ENCODE results near the gene POSTN.

The POSTN gene

GRCh38 chr13:37544995-37545394 is 53.6 kb downstream of the POSTN start:
- DNase-seq (ENCODE audit: low read depth, low spot score), result no peak
- TF ChIP-seq FOXP2 (optimal IDR thresholded peaks at IDR 0.05; ENCODE audit: control extremely low read depth, extremely low read length, insufficient read depth) (no peak), POLR2AphosphoS5 (IDR thresholded peaks at IDR 0.05; ENCODE audit: borderline replicate concordance, low read depth, low read length) (no peak), EZH2 (IDR thresholded peaks at IDR 0.05) (no peak)
- Histone ChIP-seq H3K9ac (ENCODE audit: insufficient read length) (no peak overlapping the region), H3K36me3 (ENCODE audit: insufficient read depth, low read length) (no peaks in the 10 kb centered on the region), H3K27ac (no peak overlapping the region), H3K4me3 (no peak overlapping the region), H3K9me3 (ENCODE audit: low read depth, low read length) (no peaks in the 10 kb centered on the region)

GRCh38 chr13:37539976-37540605 is 58.5 kb downstream of the POSTN start:
- H3K27ac ChIP-seq, result no peak overlapping the region
- H3K9me3 ChIP-seq (ENCODE audit: low read depth, low read length), result no peaks in the 10 kb centered on the region
- no peak overlapping the region for H3K9ac ChIP-seq (ENCODE audit: insufficient read length)
- H3K4me3 ChIP-seq, result no peak overlapping the region
- TF ChIP-seq POLR2AphosphoS5 (IDR thresholded peaks at IDR 0.05; ENCODE audit: borderline replicate concordance, low read depth, low read length), result no peak
- TF ChIP-seq EZH2 (IDR thresholded peaks at IDR 0.05), result no peak
- no peak for TF ChIP-seq FOXP2 (optimal IDR thresholded peaks at IDR 0.05; ENCODE audit: control extremely low read depth, extremely low read length, insufficient read depth)
- H3K36me3 ChIP-seq (ENCODE audit: insufficient read depth, low read length), result no peaks in the 10 kb centered on the region
- no peak for DNase-seq (ENCODE audit: low read depth, low spot score)

- H3K9ac ChIP-seq (ENCODE audit: insufficient read length), result no peak overlapping the region
- H3K27ac ChIP-seq, result no peak overlapping the region
- TF ChIP-seq POLR2AphosphoS5 (IDR thresholded peaks at IDR 0.05; ENCODE audit: borderline replicate concordance, low read depth, low read length) (no peak), FOXP2 (optimal IDR thresholded peaks at IDR 0.05; ENCODE audit: control extremely low read depth, extremely low read length, insufficient read depth) (no peak), EZH2 (IDR thresholded peaks at IDR 0.05) (no peak)
- H3K36me3 ChIP-seq (ENCODE audit: insufficient read depth, low read length), result no peaks in the 10 kb centered on the region
- H3K4me3 ChIP-seq, result no peak overlapping the region
- DNase-seq (ENCODE audit: low read depth, low spot score), result no peak
- H3K9me3 ChIP-seq (ENCODE audit: low read depth, low read length), result no peaks in the 10 kb centered on the region
Observed at GRCh38 chr13:37539170-37539569, 59.4 kb downstream of the POSTN start.

- H3K9ac ChIP-seq (ENCODE audit: insufficient read length), result no peak overlapping the region
- H3K27ac ChIP-seq, result no peak overlapping the region
- no peaks in the 10 kb centered on the region for H3K9me3 ChIP-seq (ENCODE audit: low read depth, low read length)
- TF ChIP-seq FOXP2 (optimal IDR thresholded peaks at IDR 0.05; ENCODE audit: control extremely low read depth, extremely low read length, insufficient read depth), result no peak
- TF ChIP-seq POLR2AphosphoS5 (IDR thresholded peaks at IDR 0.05; ENCODE audit: borderline replicate concordance, low read depth, low read length), result no peak
- no peak for TF ChIP-seq EZH2 (IDR thresholded peaks at IDR 0.05)
- DNase-seq (ENCODE audit: low read depth, low spot score), result no peak
- H3K36me3 ChIP-seq (ENCODE audit: insufficient read depth, low read length), result no peaks in the 10 kb centered on the region
- no peak overlapping the region for H3K4me3 ChIP-seq
Observed at GRCh38 chr13:37535501-37535900, 63.1 kb downstream of the POSTN start.

- H3K9me3 ChIP-seq (ENCODE audit: low read depth, low read length), result no peaks in the 10 kb centered on the region
- H3K9ac ChIP-seq (ENCODE audit: insufficient read length), result no peak overlapping the region
- no peak for DNase-seq (ENCODE audit: low read depth, low spot score)
- no peaks in the 10 kb centered on the region for H3K36me3 ChIP-seq (ENCODE audit: insufficient read depth, low read length)
- H3K27ac ChIP-seq, result no peak overlapping the region
- no peak for TF ChIP-seq FOXP2 (optimal IDR thresholded peaks at IDR 0.05; ENCODE audit: control extremely low read depth, extremely low read length, insufficient read depth)
- TF ChIP-seq EZH2 (IDR thresholded peaks at IDR 0.05), result no peak
- TF ChIP-seq POLR2AphosphoS5 (IDR thresholded peaks at IDR 0.05; ENCODE audit: borderline replicate concordance, low read depth, low read length), result no peak
- no peak overlapping the region for H3K4me3 ChIP-seq
Observed at GRCh38 chr13:37534676-37535075, 63.9 kb downstream of the POSTN start.

- TF ChIP-seq POLR2AphosphoS5 (IDR thresholded peaks at IDR 0.05; ENCODE audit: borderline replicate concordance, low read depth, low read length), result no peak
- TF ChIP-seq EZH2 (IDR thresholded peaks at IDR 0.05), result no peak
- no peak for TF ChIP-seq FOXP2 (optimal IDR thresholded peaks at IDR 0.05; ENCODE audit: control extremely low read depth, extremely low read length, insufficient read depth)
- Histone ChIP-seq H3K4me3 (no peak overlapping the region), H3K27ac (no peak overlapping the region), H3K36me3 (ENCODE audit: insufficient read depth, low read length) (no peaks in the 10 kb centered on the region), H3K9ac (ENCODE audit: insufficient read length) (no peak overlapping the region), H3K9me3 (ENCODE audit: low read depth, low read length) (no peaks in the 10 kb centered on the region)
- DNase-seq (ENCODE audit: low read depth, low spot score), result no peak
Observed at GRCh38 chr13:37534181-37534580, 64.4 kb downstream of the POSTN start.

GRCh38 chr13:37531049-37531448 is 67.5 kb downstream of the POSTN start:
- H3K9me3 ChIP-seq (ENCODE audit: low read depth, low read length), result no peaks in the 10 kb centered on the region
- no peak overlapping the region for H3K9ac ChIP-seq (ENCODE audit: insufficient read length)
- no peaks in the 10 kb centered on the region for H3K36me3 ChIP-seq (ENCODE audit: insufficient read depth, low read length)
- H3K4me3 ChIP-seq, result no peak overlapping the region
- H3K27ac ChIP-seq, result no peak overlapping the region
- no peak for TF ChIP-seq FOXP2 (optimal IDR thresholded peaks at IDR 0.05; ENCODE audit: control extremely low read depth, extremely low read length, insufficient read depth)
- TF ChIP-seq POLR2AphosphoS5 (IDR thresholded peaks at IDR 0.05; ENCODE audit: borderline replicate concordance, low read depth, low read length), result no peak
- TF ChIP-seq EZH2 (IDR thresholded peaks at IDR 0.05), result no peak
- no peak for DNase-seq (ENCODE audit: low read depth, low spot score)

- H3K9me3 ChIP-seq (ENCODE audit: low read depth, low read length), result no peaks in the 10 kb centered on the region
- no peak for DNase-seq (ENCODE audit: low read depth, low spot score)
- H3K36me3 ChIP-seq (ENCODE audit: insufficient read depth, low read length), result no peaks in the 10 kb centered on the region
- no peak overlapping the region for H3K4me3 ChIP-seq
- no peak overlapping the region for H3K27ac ChIP-seq
- no peak overlapping the region for H3K9ac ChIP-seq (ENCODE audit: insufficient read length)
- TF ChIP-seq FOXP2 (optimal IDR thresholded peaks at IDR 0.05; ENCODE audit: control extremely low read depth, extremely low read length, insufficient read depth), result no peak
- no peak for TF ChIP-seq POLR2AphosphoS5 (IDR thresholded peaks at IDR 0.05; ENCODE audit: borderline replicate concordance, low read depth, low read length)
- no peak for TF ChIP-seq EZH2 (IDR thresholded peaks at IDR 0.05)
Observed at GRCh38 chr13:37529751-37530385, 68.7 kb downstream of the POSTN start.
